WTC11 (cell line): ENCODE measurements around the gene ZBTB12. TPM values are rescaled to one million over a fixed set of nuclear protein-coding genes. Genes with fewer than 3 reads are reported as not detected.

ENCODE experiments used
- ATAC-seq: fragments of 200-7000 bp; cut with Tn5 transposase; 2 replicates; pipeline ENCODE4 v1.10.0; 2021; ENCODE audit warnings: mild to moderate bottlenecking, moderate library complexity
- CTCF ChIA-PET: fragments of 300-600 bp; sonication (Branson Sonifier 250); formaldehyde crosslinking; loops from one replicate; lab custom pipeline; 2021; ENCODE audit warnings: antibody characterized with exemption; lab: Charles Lee
- POLR2A ChIA-PET: fragments of 350-600 bp; sonication (Branson Sonifier 250); formaldehyde crosslinking; loops from one replicate; lab custom pipeline; 2021; ENCODE audit warnings: antibody characterized with exemption; lab: Charles Lee
- DNase-seq: peaks from one replicate; pipeline ENCODE4 v3.0.0; 2021; ENCODE audit warnings: low spot score
- H3K27ac Mint-ChIP-seq: 2 replicates; pipeline ENCODE4 v1.8.0; 2021; ENCODE audit warnings: mixed read lengths
- H3K27me3 Mint-ChIP-seq: 2 replicates; pipeline ENCODE4 v1.8.0; 2021; ENCODE audit warnings: low read depth, mild to moderate bottlenecking, moderate library complexity, mixed read lengths
- H3K36me3 Mint-ChIP-seq: 2 replicates; pipeline ENCODE4 v1.8.0; 2021; ENCODE audit warnings: mixed read lengths
- H3K4me1 Mint-ChIP-seq: 2 replicates; pipeline ENCODE4 v1.8.0; 2022; ENCODE audit warnings: mixed read lengths
- H3K4me3 Mint-ChIP-seq: 2 replicates; pipeline ENCODE4 v1.8.0; 2021; ENCODE audit warnings: mild to moderate bottlenecking, moderate library complexity, mixed read lengths
- H3K9me3 Mint-ChIP-seq: 2 replicates; pipeline ENCODE4 v1.8.0; 2021; ENCODE audit warnings: mixed read lengths
- ATF1 ChIP-seq: sonication (generic); formaldehyde crosslinking; IDR thresholded peaks from 2 replicates; pipeline ENCODE4 v1.8.1; 2023; ENCODE audit warnings: mild to moderate bottlenecking, moderate library complexity, missing genetic modification reagents
- CREM ChIP-seq: sonication (generic); formaldehyde crosslinking; IDR thresholded peaks from 2 replicates; pipeline ENCODE4 v1.8.1; 2022; ENCODE audit warnings: mild to moderate bottlenecking, missing genetic modification reagents, moderate library complexity
- ETV6 ChIP-seq: sonication (generic); formaldehyde crosslinking; IDR thresholded peaks from 2 replicates; pipeline ENCODE4 v1.8.1; 2022; ENCODE audit warnings: mild to moderate bottlenecking, missing genetic modification reagents
- FOXK1 ChIP-seq: sonication (generic); formaldehyde crosslinking; IDR thresholded peaks from 2 replicates; pipeline ENCODE4 v1.8.0; 2022; ENCODE audit warnings: mild to moderate bottlenecking, moderate library complexity, missing genetic modification reagents
- HMGA2 ChIP-seq: fragments of 250-450 bp; sonication (Bioruptor Pico); IDR thresholded peaks from 2 replicates; pipeline ENCODE4 v1.4.0; 2021; ENCODE audit warnings: mild to moderate bottlenecking, moderate library complexity
- NFATC4 ChIP-seq: fragments of 250-450 bp; sonication (Bioruptor Pico); IDR thresholded peaks from 2 replicates; pipeline ENCODE4 v1.9.0; 2021; ENCODE audit warnings: mild to moderate bottlenecking
- NR2C2 ChIP-seq: sonication (generic); formaldehyde crosslinking; IDR thresholded peaks from 2 replicates; pipeline ENCODE4 v1.8.0; 2022; ENCODE audit warnings: mild to moderate bottlenecking, missing genetic modification reagents
- TEAD1 ChIP-seq: sonication (generic); formaldehyde crosslinking; IDR thresholded peaks from 2 replicates; pipeline ENCODE4 v1.8.0; 2022; ENCODE audit warnings: mild to moderate bottlenecking, missing genetic modification reagents
- TP53 ChIP-seq: sonication (generic); formaldehyde crosslinking; IDR thresholded peaks from 2 replicates; pipeline ENCODE4 v1.8.1; 2023; ENCODE audit warnings: mild to moderate bottlenecking, missing genetic modification reagents
- ZNF219 ChIP-seq: sonication (generic); formaldehyde crosslinking; IDR thresholded peaks from 2 replicates; pipeline ENCODE4 v1.8.0; 2023; ENCODE audit warnings: missing genetic modification reagents, mild to moderate bottlenecking, borderline replicate concordance
- ZNF263 ChIP-seq: sonication (generic); formaldehyde crosslinking; IDR thresholded peaks from 2 replicates; pipeline ENCODE4 v1.8.1; 2022; ENCODE audit warnings: low read depth, mild to moderate bottlenecking, moderate library complexity, missing genetic modification reagents
- total RNA-seq: library from RNA; stranded (reverse); gene quantifications from 3 replicates; pipeline ENCODE4 v1.2.3, GENCODE V29; 2021
- TF ChIP-seq, protein P1 (sequence below): sonication (generic); formaldehyde crosslinking; IDR thresholded peaks from 2 replicates; pipeline ENCODE4 v1.8.1; 2023; ENCODE audit warnings: mild to moderate bottlenecking, missing genetic modification reagents
- TF ChIP-seq, protein P2 (sequence below): fragments of 250-450 bp; sonication (Bioruptor Pico); IDR thresholded peaks from 2 replicates; pipeline ENCODE4 v1.9.0; 2021; ENCODE audit warnings: mild to moderate bottlenecking
- TF ChIP-seq, protein P3 (sequence below): sonication (generic); formaldehyde crosslinking; IDR thresholded peaks from 2 replicates; pipeline ENCODE4 v1.8.1; 2023; ENCODE audit warnings: mild to moderate bottlenecking, moderate library complexity, missing genetic modification reagents
- TF ChIP-seq, protein P4 (sequence below): fragments of 250-450 bp; sonication (Bioruptor Pico); IDR thresholded peaks from 2 replicates; pipeline ENCODE4 v1.9.0; 2021; ENCODE audit warnings: mild to moderate bottlenecking
- TF ChIP-seq, protein P5 (sequence below): sonication (generic); formaldehyde crosslinking; IDR thresholded peaks from 2 replicates; pipeline ENCODE4 v1.8.0; 2023; ENCODE audit warnings: missing genetic modification reagents, mild to moderate bottlenecking, borderline replicate concordance

The ZBTB12 gene
- total RNA-seq, 1 experiment from 2014 or later: 24.0 TPM

DNA sequence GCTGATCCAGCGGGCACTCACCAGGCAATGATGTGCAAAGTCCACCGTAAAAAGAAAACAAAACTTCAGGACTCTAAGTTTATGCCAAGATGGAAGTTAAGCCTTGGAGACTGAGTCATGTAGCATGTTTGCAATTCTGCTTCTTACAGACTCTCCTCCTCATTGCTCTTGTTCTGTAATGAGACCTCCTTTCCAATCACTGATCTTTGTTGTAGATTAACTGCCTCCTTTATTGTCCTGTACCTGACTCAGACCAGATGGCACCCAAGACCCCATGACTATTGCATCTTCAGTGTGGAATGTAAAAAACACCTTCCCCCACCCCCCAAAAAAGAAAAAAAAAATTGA lies 50.4 kb downstream of the ZBTB12 start:
- no peak for DNase-seq
- Mint-ChIP-seq H3K27me3 (peaks cover 9% of the 10 kb centered on the region; the same call in 1 of the 2 replicates), H3K27ac (no peak overlapping the region), H3K4me1 (no peaks in the 10 kb centered on the region), H3K4me3 (no peak overlapping the region), H3K36me3 (peaks cover 13% of the 10 kb centered on the region), H3K9me3 (peaks cover 14% of the 10 kb centered on the region)
- TF ChIP-seq FOXK1 (CRISPR knock-in tag) (no peak), ZNF263 (CRISPR knock-in tag) (no peak), NFATC4 (CRISPR knock-in tag) (no peak), ETV6 (CRISPR knock-in tag) (no peak), NR2C2 (CRISPR knock-in tag) (no peak), HMGA2 (CRISPR knock-in tag) (no peak), CREM (CRISPR knock-in tag) (no peak), ZNF219 (CRISPR knock-in tag) (no peak), TEAD1 (CRISPR knock-in tag) (no peak), TP53 (CRISPR knock-in tag) (no peak), ATF1 (CRISPR knock-in tag) (no peak)
- TF ChIP-seq, protein P1, sequence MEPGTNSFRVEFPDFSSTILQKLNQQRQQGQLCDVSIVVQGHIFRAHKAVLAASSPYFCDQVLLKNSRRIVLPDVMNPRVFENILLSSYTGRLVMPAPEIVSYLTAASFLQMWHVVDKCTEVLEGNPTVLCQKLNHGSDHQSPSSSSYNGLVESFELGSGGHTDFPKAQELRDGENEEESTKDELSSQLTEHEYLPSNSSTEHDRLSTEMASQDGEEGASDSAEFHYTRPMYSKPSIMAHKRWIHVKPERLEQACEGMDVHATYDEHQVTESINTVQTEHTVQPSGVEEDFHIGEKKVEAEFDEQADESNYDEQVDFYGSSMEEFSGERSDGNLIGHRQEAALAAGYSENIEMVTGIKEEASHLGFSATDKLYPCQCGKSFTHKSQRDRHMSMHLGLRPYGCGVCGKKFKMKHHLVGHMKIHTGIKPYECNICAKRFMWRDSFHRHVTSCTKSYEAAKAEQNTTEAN (CRISPR knock-in tag): no peak
- TF ChIP-seq, protein P2, sequence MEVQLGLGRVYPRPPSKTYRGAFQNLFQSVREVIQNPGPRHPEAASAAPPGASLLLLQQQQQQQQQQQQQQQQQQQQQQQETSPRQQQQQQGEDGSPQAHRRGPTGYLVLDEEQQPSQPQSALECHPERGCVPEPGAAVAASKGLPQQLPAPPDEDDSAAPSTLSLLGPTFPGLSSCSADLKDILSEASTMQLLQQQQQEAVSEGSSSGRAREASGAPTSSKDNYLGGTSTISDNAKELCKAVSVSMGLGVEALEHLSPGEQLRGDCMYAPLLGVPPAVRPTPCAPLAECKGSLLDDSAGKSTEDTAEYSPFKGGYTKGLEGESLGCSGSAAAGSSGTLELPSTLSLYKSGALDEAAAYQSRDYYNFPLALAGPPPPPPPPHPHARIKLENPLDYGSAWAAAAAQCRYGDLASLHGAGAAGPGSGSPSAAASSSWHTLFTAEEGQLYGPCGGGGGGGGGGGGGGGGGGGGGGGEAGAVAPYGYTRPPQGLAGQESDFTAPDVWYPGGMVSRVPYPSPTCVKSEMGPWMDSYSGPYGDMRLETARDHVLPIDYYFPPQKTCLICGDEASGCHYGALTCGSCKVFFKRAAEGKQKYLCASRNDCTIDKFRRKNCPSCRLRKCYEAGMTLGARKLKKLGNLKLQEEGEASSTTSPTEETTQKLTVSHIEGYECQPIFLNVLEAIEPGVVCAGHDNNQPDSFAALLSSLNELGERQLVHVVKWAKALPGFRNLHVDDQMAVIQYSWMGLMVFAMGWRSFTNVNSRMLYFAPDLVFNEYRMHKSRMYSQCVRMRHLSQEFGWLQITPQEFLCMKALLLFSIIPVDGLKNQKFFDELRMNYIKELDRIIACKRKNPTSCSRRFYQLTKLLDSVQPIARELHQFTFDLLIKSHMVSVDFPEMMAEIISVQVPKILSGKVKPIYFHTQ (CRISPR knock-in tag): no peak
- TF ChIP-seq, protein P3, sequence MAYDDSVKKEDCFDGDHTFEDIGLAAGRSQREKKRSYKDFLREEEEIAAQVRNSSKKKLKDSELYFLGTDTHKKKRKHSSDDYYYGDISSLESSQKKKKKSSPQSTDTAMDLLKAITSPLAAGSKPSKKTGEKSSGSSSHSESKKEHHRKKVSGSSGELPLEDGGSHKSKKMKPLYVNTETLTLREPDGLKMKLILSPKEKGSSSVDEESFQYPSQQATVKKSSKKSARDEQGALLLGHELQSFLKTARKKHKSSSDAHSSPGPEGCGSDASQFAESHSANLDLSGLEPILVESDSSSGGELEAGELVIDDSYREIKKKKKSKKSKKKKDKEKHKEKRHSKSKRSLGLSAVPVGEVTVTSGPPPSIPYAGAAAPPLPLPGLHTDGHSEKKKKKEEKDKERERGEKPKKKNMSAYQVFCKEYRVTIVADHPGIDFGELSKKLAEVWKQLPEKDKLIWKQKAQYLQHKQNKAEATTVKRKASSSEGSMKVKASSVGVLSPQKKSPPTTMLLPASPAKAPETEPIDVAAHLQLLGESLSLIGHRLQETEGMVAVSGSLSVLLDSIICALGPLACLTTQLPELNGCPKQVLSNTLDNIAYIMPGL (CRISPR knock-in tag): no peak
- TF ChIP-seq, protein P4, sequence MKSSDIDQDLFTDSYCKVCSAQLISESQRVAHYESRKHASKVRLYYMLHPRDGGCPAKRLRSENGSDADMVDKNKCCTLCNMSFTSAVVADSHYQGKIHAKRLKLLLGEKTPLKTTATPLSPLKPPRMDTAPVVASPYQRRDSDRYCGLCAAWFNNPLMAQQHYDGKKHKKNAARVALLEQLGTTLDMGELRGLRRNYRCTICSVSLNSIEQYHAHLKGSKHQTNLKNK (CRISPR knock-in tag): no peak
- TF ChIP-seq, protein P5, sequence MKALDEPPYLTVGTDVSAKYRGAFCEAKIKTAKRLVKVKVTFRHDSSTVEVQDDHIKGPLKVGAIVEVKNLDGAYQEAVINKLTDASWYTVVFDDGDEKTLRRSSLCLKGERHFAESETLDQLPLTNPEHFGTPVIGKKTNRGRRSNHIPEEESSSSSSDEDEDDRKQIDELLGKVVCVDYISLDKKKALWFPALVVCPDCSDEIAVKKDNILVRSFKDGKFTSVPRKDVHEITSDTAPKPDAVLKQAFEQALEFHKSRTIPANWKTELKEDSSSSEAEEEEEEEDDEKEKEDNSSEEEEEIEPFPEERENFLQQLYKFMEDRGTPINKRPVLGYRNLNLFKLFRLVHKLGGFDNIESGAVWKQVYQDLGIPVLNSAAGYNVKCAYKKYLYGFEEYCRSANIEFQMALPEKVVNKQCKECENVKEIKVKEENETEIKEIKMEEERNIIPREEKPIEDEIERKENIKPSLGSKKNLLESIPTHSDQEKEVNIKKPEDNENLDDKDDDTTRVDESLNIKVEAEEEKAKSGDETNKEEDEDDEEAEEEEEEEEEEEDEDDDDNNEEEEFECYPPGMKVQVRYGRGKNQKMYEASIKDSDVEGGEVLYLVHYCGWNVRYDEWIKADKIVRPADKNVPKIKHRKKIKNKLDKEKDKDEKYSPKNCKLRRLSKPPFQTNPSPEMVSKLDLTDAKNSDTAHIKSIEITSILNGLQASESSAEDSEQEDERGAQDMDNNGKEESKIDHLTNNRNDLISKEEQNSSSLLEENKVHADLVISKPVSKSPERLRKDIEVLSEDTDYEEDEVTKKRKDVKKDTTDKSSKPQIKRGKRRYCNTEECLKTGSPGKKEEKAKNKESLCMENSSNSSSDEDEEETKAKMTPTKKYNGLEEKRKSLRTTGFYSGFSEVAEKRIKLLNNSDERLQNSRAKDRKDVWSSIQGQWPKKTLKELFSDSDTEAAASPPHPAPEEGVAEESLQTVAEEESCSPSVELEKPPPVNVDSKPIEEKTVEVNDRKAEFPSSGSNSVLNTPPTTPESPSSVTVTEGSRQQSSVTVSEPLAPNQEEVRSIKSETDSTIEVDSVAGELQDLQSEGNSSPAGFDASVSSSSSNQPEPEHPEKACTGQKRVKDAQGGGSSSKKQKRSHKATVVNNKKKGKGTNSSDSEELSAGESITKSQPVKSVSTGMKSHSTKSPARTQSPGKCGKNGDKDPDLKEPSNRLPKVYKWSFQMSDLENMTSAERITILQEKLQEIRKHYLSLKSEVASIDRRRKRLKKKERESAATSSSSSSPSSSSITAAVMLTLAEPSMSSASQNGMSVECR (CRISPR knock-in tag): no peak
- POLR2A ChIA-PET: no interaction called here
- no peak for ATAC-seq
- CTCF ChIA-PET: interaction anchor here (1.1 kb wide), 1 partner anchor 78 kb away, joined by 3 read pairs; no protein-coding TSS in a partner anchor
